HG02943 (cell line): ENCODE results near the gene NCAM2.

Source experiments
- ATAC-seq: cut with Tn5 transposase; IDR thresholded peaks from one replicate; pipeline ENCODE4 v1.9.1; 2021; ENCODE audit warnings: mild to moderate bottlenecking, low read depth, moderate library complexity; ENCODE audit not compliant: unreplicated experiment

NCAM2 gene

GRCh38 chr21:21203822-21204339 is 205.7 kb downstream of the NCAM2 start:
- no peak for ATAC-seq

GRCh38 chr21:21204366-21204996 is 206.3 kb downstream of the NCAM2 start:
- no peak for ATAC-seq

GRCh38 chr21:21205604-21206003 is 207.4 kb downstream of the NCAM2 start:
- ATAC-seq: no peak

GRCh38 chr21:21210552-21210951 is 212.3 kb downstream of the NCAM2 start:
- ATAC-seq: no peak

GRCh38 chr21:21213297-21213696 is 215.1 kb downstream of the NCAM2 start:
- ATAC-seq: no peak

- ATAC-seq: no peak
Observed at GRCh38 chr21:21216047-21216446, 217.8 kb downstream of the NCAM2 start.

- ATAC-seq: no peak
Observed at GRCh38 chr21:21226472-21226871, 228.3 kb downstream of the NCAM2 start.

GRCh38 chr21:21230672-21231071 is 232.5 kb downstream of the NCAM2 start:
- no peak for ATAC-seq

- ATAC-seq: no peak
Observed at GRCh38 chr21:21231913-21232312, 233.7 kb downstream of the NCAM2 start.

- ATAC-seq: no peak
Observed at GRCh38 chr21:21232320-21232719, 234.1 kb downstream of the NCAM2 start.

GRCh38 chr21:21233051-21233450 is 234.8 kb downstream of the NCAM2 start:
- ATAC-seq: no peak

- ATAC-seq: no peak
Observed at GRCh38 chr21:21236996-21237395, 238.8 kb downstream of the NCAM2 start.

- ATAC-seq: no peak
Observed at GRCh38 chr21:21238629-21239400, 240.6 kb downstream of the NCAM2 start.

- no peak for ATAC-seq
Observed at GRCh38 chr21:21241391-21241790, 243.2 kb downstream of the NCAM2 start.

- no peak for ATAC-seq
Observed at GRCh38 chr21:21246007-21246406, 247.8 kb downstream of the NCAM2 start.

GRCh38 chr21:21247424-21247823 is 249.2 kb downstream of the NCAM2 start:
- ATAC-seq: no peak

- no peak for ATAC-seq
Observed at GRCh38 chr21:21262048-21262447, 263.8 kb downstream of the NCAM2 start.

GRCh38 chr21:21268061-21268471 is 269.9 kb downstream of the NCAM2 start:
- no peak for ATAC-seq

GRCh38 chr21:21268885-21269284 is 270.7 kb downstream of the NCAM2 start:
- ATAC-seq: no peak

- ATAC-seq: no peak
Observed at GRCh38 chr21:21279193-21279901, 281.1 kb downstream of the NCAM2 start.

- no peak for ATAC-seq
Observed at GRCh38 chr21:21283810-21284209, 285.6 kb downstream of the NCAM2 start.
